NCI-H1092 (cell line): ENCODE data around the gene RNF17.

Experiments used
- DNase-seq: peaks from one replicate; lab custom pipeline; 2025; lab: John Stamatoyannopoulos, UW

RNF17 gene

GRCh38 chr13:24858953-24859352 lies 95.0 kb downstream of the RNF17 start:
- no peak for DNase-seq

GRCh38 chr13:24860770-24861169 lies 96.8 kb downstream of the RNF17 start:
- no peak for DNase-seq

- no peak for DNase-seq
These were observed 97.8 kb downstream of the RNF17 start for GRCh38 chr13:24861617-24862362.

- DNase-seq: no peak
These were observed 100.0 kb downstream of the RNF17 start for GRCh38 chr13:24863748-24864540.

- DNase-seq: no peak
These were observed 100.6 kb downstream of the RNF17 start for GRCh38 chr13:24864579-24864978.

- no peak for DNase-seq
These were observed 101.4 kb downstream of the RNF17 start for GRCh38 chr13:24865163-24865953.

- no peak for DNase-seq
These were observed 102.5 kb downstream of the RNF17 start for GRCh38 chr13:24866488-24866887.

- DNase-seq: no peak
These were observed 104.9 kb downstream of the RNF17 start for GRCh38 chr13:24868874-24869273.

GRCh38 chr13:24870380-24870760 lies 106.4 kb downstream of the RNF17 start:
- no peak for DNase-seq

GRCh38 chr13:24875566-24875965 lies 111.6 kb downstream of the RNF17 start:
- DNase-seq: no peak

GRCh38 chr13:24877531-24877930 lies 113.6 kb downstream of the RNF17 start:
- no peak for DNase-seq

GRCh38 chr13:24878340-24878739 lies 114.4 kb downstream of the RNF17 start:
- DNase-seq: no peak

- DNase-seq: no peak
These were observed 118.7 kb downstream of the RNF17 start for GRCh38 chr13:24882665-24883064.

GRCh38 chr13:24887759-24888158 lies 123.8 kb downstream of the RNF17 start:
- DNase-seq: no peak

- no peak for DNase-seq
These were observed 124.4 kb downstream of the RNF17 start for GRCh38 chr13:24888291-24888931.

GRCh38 chr13:24890256-24890655 lies 126.3 kb downstream of the RNF17 start:
- DNase-seq: no peak

- no peak for DNase-seq
These were observed 127.6 kb downstream of the RNF17 start for GRCh38 chr13:24891476-24892108.

- DNase-seq: no peak
These were observed 128.9 kb downstream of the RNF17 start for GRCh38 chr13:24892829-24893228.

GRCh38 chr13:24893863-24894262 lies 129.9 kb downstream of the RNF17 start:
- no peak for DNase-seq

- DNase-seq: no peak
These were observed 130.5 kb downstream of the RNF17 start for GRCh38 chr13:24894277-24894971.

- no peak for DNase-seq
These were observed 131.0 kb downstream of the RNF17 start for GRCh38 chr13:24894972-24895300.
